GM18520 (cell line): Measurements from ENCODE around the gene POLD2.

Source experiments
- ATAC-seq: cut with Tn5 transposase; IDR thresholded peaks from one replicate; pipeline ENCODE4 v1.9.1; 2021; ENCODE audit not compliant: unreplicated experiment

POLD2 gene

GRCh38 chr7:44083796-44084195 lies 39.6 kb downstream of the POLD2 start:
- ATAC-seq = no peak

- ATAC-seq = peak; percentile 82
These were observed 40.7 kb downstream of the POLD2 start for GRCh38 chr7:44082541-44083207.

DNA sequence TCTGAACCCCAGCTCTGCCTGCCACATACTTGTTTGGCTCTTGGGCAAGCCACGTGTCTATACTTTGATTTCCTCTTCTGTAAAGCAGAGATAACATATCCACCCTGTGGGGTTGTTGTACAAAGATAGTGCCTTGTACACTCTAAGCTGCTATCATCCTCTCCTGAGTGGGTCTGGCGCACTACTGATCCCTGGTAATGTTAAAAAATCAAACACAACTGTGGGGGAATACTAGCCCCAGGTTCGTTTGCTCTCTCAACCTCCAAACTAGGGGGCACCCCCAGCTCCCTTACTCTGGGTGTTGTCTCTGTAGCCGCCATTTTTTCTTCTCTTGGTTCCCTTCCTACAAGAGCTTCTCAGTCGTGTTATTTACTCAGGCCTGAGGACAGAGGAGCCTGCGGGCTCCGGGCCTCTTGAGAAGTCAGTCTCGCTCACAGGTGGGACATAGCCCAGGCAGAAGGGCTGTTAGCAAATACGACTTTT lies 42.0 kb downstream of the POLD2 start:
- ATAC-seq = no peak

GRCh38 chr7:44080686-44081265 lies 42.6 kb downstream of the POLD2 start:
- no peak for ATAC-seq

- no peak for ATAC-seq
These were observed 43.2 kb downstream of the POLD2 start for GRCh38 chr7:44080118-44080517.

DNA sequence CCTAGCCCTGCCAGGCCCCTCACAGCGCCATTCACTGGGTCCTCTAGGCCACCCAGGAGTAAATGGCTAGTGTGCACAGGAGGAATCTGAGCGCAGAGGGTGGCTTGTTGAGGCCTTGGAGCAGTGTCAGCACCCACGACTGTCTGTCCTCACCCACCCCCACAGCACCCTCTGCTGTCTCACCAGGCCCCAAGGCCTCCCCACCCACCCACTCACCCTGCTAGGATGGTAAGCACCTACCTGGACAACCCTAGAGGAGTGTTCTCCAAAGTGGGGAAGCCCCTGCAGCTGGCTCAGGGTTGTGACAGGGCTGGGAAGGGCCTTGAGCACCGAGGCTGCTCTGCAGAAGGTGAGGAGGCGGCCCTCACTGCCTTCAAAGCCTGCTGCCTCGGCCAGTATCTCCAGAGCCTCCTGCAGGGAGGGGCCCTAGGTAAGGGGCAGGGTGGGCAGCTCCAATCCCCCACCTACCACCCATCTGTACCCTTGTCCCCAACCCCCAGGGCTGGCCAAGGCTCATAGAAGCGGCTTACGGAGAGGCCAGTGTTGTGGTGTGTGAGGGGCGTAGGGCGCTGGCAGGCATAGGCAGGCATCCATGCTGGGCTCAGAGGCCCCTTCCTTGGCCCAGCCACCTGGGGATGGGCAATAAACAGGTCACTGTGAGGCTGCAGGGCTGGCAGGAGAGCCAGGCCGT lies 43.9 kb downstream of the POLD2 start:
- ATAC-seq = no peak

DNA sequence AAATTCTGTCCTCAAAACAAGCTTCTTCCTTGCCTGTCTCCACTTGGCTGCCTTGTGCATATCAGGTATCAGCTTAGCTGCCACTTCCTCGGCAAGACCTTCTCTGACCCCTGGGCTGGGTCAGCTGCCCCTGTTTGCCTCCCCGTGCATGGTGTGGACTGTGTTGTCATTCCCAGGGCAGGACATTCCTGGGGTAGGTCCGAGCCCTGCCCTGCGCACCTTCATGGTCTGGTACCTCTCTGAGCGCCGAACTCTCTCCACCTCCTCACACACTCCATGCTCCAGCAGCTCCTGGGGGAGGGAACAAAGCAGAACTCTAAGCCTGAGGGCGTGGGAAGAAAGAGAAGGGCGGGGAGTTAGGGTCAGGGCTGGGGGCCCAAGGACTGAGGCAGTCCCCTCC lies 44.8 kb downstream of the POLD2 start:
- no peak for ATAC-seq

GRCh38 chr7:44077681-44078091 lies 45.7 kb downstream of the POLD2 start:
- no peak for ATAC-seq

DNA sequence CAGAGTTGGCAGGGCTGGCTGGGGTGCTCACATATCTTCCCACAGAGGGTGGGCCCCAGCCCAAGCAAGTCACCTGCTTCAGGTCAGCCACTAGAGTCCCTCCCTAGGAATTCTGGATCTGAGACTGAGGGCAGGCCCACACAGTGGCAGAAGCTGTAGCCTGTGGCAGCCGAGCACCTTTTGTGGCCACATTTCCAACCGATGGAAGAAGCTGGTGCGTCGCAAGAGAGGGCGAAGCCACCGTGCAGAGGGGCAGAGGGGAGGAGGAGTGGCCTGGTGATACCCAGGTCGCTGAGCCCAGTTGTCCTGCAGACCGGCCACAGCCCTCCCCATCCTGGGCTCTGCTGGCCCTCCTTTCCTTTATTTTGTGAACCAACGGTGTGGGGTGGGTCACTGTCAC lies 46.3 kb downstream of the POLD2 start:
- ATAC-seq = no peak

DNA sequence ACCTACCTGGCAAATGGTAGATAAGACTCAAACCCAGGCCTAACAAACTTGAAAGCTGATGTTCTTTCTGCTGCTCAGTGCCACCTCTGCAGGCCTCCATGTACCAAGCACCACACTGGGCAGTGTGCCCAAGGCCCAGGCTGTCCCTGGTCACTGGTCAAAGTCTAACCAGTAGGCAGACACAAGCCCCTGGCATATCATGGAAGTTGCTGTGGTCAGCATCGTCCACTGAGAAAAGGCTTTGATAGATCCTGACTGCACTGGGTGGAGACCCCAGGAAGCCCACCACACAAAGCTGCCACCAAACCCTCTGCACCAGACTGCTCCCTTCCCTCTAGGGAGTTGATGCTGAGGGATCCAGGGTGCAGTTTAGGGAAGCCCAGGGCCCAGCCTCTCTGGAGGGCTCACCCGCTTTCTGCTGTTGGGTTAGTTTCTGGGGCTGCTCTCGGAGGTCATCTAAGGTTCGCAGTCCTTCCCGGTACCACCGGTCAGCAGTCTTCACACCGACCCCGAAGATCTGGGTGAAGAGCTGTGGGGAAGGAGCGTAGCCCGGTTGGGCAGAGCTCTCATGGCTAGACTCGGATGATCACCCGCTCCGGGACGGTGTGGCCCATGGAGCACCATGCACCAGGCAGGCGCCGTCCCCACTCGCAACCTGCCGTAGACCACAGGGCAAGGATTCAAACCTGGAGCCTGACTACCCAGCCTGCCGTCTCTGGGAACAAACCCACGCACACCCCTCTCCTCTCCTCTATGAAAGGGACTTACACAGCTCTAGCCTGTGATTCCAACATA lies 47.0 kb downstream of the POLD2 start:
- no peak for ATAC-seq

- ATAC-seq = no peak
These were observed 47.9 kb downstream of the POLD2 start for GRCh38 chr7:44075296-44076075.

DNA sequence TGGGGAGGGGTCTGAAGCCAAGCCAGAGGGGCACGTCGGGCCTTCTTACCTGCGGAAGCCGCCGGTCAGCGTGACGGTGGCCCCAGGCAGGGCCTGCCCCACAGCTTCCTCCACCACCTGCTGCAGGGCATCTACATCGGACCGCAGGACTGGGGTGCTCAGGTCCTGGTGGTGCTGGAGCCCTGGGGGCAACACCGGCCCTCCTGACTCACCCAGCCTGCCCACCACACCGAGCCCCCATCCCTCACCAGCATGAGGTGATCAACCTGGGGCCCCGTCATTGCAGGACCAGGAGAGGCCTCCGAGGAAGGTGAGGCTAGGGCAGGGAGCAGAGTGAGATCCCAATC lies 49.0 kb downstream of the POLD2 start:
- no peak for ATAC-seq

- ATAC-seq = no peak
These were observed 49.5 kb downstream of the POLD2 start for GRCh38 chr7:44073664-44074348.

GRCh38 chr7:44072364-44073231 lies 50.8 kb downstream of the POLD2 start:
- no peak for ATAC-seq

- ATAC-seq = no peak
These were observed 51.5 kb downstream of the POLD2 start for GRCh38 chr7:44071726-44072363.

DNA sequence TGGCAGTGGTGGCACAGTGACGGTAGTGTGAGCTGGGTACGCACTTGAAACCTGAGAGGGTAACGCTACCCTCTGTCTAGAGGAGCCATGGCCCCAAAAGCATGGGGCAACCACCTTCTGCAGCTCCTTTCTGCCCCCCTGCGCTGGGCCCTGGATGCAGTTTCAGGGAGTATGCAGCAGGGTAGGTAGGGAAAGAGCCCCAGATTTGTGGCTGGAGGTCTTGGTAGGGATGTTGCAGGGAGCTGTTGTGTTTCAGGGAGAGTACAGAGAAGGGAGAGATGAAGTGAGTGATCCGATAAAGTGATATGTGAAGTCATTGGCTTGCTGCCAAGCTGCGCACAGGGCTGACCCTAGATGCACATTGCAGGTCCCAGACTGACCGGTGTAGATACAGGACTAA lies 55.3 kb downstream of the POLD2 start:
- no peak for ATAC-seq

GRCh38 chr7:44067064-44067951 lies 56.0 kb downstream of the POLD2 start:
- no peak for ATAC-seq
